COLO829 (cell line): ENCODE measurements around the gene RSKR.
A peak's percentile ranks its signal among the peaks of the same experiment; 100 is the strongest.
"Not testable (repeated sequence)": the region's sequence is repeated elsewhere in the genome, so short reads cannot be mapped to it uniquely, and the experiment has no call there.

Source experiments
- DNase-seq: peaks from one replicate; pipeline ENCODE4 v3.0.0; 2012; ENCODE audit warnings: low spot score

RSKR gene

GRCh38 chr17:28613931-28614381 is at the start of gene RSKR:
TSS of gene RSKR (minus strand) at chr17:28614185. CDS start at chr17:28614161, 24 bp downstream.
- no peak for DNase-seq

DNA sequence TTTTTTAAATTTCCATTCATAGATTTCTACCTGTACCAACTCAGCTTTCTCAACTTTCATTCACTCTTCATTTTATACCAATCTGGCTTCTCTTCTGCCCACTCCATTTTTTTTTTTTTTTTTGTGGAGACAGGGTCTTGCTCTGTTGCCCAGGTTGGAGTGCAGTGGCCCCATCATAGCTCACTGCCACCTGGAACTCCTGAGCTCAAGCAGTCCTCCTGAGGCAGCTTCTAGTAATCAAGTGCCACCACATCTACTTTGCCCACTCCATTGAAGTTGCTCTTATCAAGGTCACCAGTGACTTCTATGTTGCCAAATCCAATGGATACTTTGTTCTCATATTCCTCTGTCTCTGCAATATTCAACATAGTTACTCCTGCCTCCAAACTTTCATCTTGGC is 49.7 kb upstream of the RSKR start:
- DNase-seq = no peak

DNA sequence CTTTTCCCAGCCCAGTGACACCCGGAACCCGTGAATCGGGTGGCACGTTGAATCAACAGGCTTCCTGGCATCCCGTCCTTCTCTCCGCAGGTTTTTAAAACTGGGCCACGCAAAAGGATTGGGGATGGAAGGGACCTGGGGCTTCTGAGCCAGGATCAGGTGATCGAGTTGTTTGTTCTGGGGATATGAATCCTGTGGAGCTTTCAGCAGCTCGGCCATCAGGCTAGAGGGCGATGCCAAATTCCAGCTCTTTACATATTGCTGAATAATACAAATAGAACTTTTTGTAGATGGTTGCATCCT is 48.5 kb upstream of the RSKR start:
- DNase-seq = no peak

GRCh38 chr17:28661635-28662526 is 47.9 kb upstream of the RSKR start, which contains the start of the genes SDF2 and SUPT6H:
TSS of gene SDF2 (minus strand) at chr17:28661906. CDS start at chr17:28661876, 30 bp downstream.
TSS of gene SUPT6H (plus strand) at chr17:28662205. CDS start at chr17:28673402, 11,197 bp downstream.
- DNase-seq = peak; percentile 95

DNA sequence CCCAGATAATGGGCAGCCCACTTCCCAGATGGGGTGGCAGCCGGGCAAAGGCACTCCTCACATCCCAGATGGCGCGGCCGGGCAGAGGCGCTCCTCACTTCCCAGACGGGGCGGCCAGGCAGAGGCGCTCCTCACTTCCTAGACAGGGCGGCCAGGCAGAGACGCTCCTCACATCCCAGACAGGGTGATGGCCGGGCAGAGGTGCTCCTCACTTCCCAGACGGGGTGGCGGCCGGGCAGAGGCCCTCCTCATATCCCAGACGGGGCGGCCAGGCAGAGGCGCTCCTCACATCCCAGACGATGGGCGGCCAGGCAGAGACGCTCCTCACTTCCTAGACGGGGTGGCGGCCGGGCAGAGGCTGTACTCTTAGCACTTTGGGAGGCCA is 45.5 kb upstream of the RSKR start:
- DNase-seq = not testable (repeated sequence)

- DNase-seq = not testable (repeated sequence)
Observed at GRCh38 chr17:28658766-28659496, 44.9 kb upstream of the RSKR start.

DNA sequence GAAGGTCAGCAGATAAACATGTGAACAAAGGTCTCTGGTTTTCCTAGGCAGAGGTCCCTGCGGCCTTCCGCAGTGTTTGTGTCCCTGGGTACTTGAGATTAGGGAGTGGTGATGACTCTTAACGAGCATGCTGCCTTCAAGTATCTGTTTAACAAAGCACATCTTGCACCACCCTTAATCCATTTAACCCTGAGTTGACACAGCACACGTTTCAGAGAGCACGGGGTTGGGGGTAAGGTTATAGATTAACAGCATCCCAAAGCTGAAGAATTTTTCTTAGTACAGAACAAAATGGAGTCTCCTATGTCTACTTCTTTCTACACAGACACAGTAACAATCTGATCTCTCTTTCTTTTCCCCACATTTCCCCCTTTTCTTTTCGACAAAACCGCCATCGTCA is 44.4 kb upstream of the RSKR start:
- not testable (repeated sequence) for DNase-seq

DNA sequence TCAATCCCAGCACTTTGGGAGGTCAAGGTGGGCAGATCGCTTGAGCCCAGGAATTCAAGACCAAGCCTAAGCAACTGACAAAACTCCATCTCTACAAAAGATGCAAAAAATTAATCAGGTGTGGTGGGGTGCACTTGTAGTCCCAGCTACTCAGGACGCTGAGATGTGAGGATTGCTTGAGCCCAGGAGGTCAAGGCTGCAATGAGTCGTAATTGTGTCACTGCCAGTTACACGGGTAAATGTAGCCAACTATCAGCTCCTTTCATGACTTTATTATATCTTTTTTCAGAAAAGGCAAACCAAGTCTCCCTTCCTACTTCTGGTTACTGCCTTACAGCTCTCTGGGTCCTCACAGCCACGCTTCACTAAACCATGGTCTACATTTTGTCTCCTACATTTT is 43.8 kb upstream of the RSKR start:
- no peak for DNase-seq

DNA sequence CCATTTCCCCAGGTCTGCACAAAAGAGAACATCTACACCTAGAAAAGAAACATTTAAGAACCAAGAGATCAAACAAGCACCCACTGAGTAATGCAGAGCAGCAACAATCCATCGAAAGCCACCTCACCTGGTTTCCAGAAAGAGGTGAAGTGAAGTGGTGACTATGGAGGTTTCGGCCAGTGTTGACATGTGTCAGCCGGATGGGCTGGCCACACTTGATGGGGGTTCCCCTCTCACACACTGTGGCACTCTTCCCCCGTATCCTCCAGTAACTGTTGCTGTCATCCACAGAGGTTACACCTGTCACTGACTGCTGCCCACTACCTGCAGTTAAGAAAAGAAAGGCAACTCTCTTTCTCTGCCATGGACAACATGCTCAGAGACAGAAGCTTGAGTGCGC is 41.2 kb upstream of the RSKR start:
- no peak for DNase-seq

DNA sequence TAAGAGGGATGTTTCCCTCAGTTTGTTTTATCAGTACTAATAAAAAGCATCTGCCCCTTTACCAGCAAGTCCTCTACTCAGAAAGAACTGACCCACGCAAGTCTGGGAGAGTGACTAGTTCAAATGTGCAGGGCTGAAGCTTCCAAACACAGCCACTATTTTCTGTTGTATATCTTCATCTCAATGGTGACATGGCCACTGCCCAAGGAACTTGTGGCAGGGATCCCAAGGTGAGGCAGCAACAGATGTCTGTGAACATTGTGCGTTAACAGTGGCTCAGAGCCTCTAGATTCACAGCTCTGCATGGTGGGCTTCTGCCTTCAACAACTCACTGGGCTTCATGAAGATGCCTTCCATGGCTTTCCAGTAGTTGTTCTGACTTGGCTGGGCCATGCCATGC is 34.7 kb upstream of the RSKR start:
- DNase-seq = no peak

GRCh38 chr17:28646039-28646754 is 32.2 kb upstream of the RSKR start:
- no peak for DNase-seq

GRCh38 chr17:28645576-28645939 is 31.6 kb upstream of the RSKR start:
- no peak for DNase-seq

GRCh38 chr17:28644787-28645575 is 31.0 kb upstream of the RSKR start, which contains the start of gene BLTP2:
TSS of gene BLTP2 (minus strand) at chr17:28645158. CDS start at chr17:28645056, 102 bp downstream.
- DNase-seq = peak; percentile 97

GRCh38 chr17:28643983-28644786 is 30.2 kb upstream of the RSKR start:
- peak; percentile 73 for DNase-seq

DNA sequence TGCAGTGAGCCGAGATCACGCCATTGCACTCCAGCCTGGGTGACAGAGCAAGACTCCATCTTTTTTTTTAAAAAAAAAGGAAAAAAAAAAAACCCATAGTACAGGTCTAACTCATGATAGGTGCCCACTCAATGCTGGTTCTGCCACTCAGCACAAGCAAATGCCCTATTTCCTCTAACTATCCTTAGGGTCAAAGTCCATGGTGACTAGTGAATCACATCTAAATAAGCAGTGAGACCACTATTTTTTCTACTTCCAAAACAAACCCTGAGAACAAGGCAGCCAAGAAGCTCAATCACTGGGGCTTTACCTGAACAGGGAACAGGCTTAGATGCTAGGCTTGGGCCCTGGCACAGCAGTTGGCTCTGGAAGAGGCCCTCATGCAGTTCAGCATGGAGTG is 27.6 kb upstream of the RSKR start:
- no peak for DNase-seq

- DNase-seq = no peak
Observed at GRCh38 chr17:28635506-28635905, 21.5 kb upstream of the RSKR start.

DNA sequence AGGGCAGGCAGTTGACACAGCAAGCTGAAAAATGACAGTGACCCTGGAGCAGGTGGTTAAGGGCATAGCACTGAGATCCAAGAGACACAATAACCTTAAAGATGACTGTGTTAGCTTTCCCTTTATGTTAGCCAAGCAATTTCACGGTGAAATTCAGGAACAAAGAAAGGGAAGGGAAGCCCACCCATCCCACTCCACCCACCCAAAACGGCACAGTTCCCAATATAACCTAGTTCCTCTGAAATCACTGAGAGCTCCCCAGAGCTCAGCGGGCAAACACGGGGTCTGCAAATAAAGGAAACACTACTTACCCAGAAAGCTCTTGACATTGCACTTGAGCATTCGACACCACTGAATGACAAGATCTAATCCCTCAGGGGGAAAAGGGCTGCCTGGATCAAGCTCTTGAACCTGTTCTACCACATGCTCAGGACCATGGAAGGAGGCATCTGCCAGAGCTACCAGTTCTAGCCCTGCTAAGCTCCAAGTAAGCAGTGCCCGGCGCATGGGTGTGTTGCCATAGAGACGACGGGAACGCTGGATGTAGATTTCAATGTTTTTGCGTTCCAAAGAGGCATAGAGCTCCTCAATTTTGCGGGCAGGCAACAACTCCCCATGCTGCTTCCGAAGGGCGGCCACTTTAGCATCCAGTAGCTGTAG is 20.4 kb upstream of the RSKR start:
- DNase-seq = no peak

DNA sequence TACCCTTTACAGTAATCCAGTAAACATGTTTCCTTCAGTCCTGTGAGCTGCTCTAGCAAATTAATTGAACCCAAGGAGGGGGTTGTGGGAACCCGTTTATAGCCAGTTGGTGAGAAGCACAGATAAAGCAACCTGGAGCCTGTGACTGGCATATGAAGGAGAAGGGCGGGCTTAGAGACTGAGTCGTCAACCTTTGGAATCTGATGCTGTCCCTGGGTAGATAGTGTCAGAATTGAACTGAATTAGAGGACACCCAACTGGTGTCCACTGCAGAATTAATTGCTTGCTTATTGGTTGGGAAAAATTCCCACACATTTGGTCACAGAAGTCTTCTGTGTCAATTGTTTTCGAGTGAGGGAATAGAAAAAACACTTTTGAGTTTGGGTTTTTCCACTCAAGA is 12.8 kb upstream of the RSKR start:
- DNase-seq = no peak

GRCh38 chr17:28624148-28624547 is 10.2 kb upstream of the RSKR start:
- DNase-seq = no peak

DNA sequence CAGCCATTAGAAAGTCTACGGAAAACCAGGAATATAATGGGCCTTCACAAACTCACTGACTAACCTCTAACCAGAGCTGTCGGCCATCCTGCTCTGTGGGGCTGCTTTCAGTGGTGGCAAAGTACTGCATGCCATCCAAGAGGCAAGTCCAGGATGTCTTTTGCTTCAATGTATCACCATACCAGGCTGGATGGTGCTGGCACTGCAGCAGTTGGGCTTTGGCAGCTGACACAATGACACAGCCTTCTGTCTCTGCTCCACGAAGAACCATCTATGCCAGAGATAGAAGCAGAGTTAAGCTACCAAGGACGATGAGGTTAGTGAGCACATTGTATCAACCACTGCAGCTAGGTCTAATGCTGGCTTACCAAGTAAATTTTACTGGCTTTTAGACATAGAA is 9.7 kb upstream of the RSKR start:
- DNase-seq = no peak
